K562 (cell line): ENCODE data around the gene CSTB. TPM values are rescaled to one million over a fixed set of nuclear protein-coding genes. Genes with fewer than 3 reads are reported as not detected.
A peak's percentile ranks its signal among the peaks of the same experiment; 100 is the strongest.

Experiments used
- ATAC-seq: fragments of 200-7000 bp; cut with Tn5 transposase; 3 replicates; pipeline ENCODE4 v1.9.1; 2020; ENCODE audit warnings: moderate library complexity
- BruUV-seq: library from RNA; stranded (reverse); fragments of 400-500 nt; replicated peaks from 2 replicates; lab custom pipeline; 2021; lab: Mats Ljungman, UMichigan
- CTCF ChIA-PET: fragments of 300-600 bp; formaldehyde crosslinking; extraction: SDS; loops from one replicate; lab custom pipeline; 2021; ENCODE audit warnings: low intra/inter-chr PET ratio; lab: Yijun Ruan, JAX
- POLR2A ChIA-PET: fragments of 300-600, 350-650 bp; sonication (Branson Sonifier 250); formaldehyde crosslinking; extraction: SDS; loops from one replicate; lab custom pipeline; 2021; ENCODE audit warnings: antibody characterized with exemption, inconsistent platforms; lab: Yijun Ruan, JAX
- DNase-seq, 4 experiments: peaks; one replicate each; pipeline versions ENCODE4 v3.0.0 to v3.0.0-alpha.2; 2011 to 2018; ENCODE audit warnings: low spot score in 3 of 4, mixed read lengths in 3 of 4; ENCODE audit errors: extremely low read depth in 1 of 4
- FAIRE-seq: peaks from 2 replicates; lab custom pipeline; 2011; peaks lifted over from hg19 to GRCh38; lab: Jason Lieb, UNC
- H2AFZ ChIP-seq: 2 replicates; pipeline ENCODE4 v1.6.0; 2011; ENCODE audit warnings: low read depth, low read length, control low read depth, inconsistent platforms
- H3K27ac ChIP-seq: fragments of 200-600 bp; 3 replicates; pipeline ENCODE4 v1.8.0; 2011; ENCODE audit warnings: low read depth, mild to moderate bottlenecking, control low read depth, inconsistent platforms, low read length, moderate library complexity, mixed read lengths; ENCODE audit errors: extremely low read depth
- H3K27me3 ChIP-seq, 2 experiments: fragments of 300-600 bp in 1 of 2; 2 replicates in 1 of 2; 3 replicates in 1 of 2; pipeline versions ENCODE4 v1.6.0 to v1.8.0; 2011; ENCODE audit warnings: inconsistent platforms in 2 of 2, low read length in 2 of 2, mild to moderate bottlenecking in 1 of 2, mixed read lengths in 1 of 2, moderate library complexity in 1 of 2; ENCODE audit not compliant: control insufficient read depth in 2 of 2, insufficient read depth in 2 of 2
- H3K36me3 ChIP-seq: fragments of 300-600 bp; 3 replicates; pipeline ENCODE4 v1.8.0; 2011; ENCODE audit warnings: mild to moderate bottlenecking, low read length, inconsistent platforms; ENCODE audit not compliant: control insufficient read depth, insufficient read depth
- H3K4me1 ChIP-seq, 2 experiments: fragments of 200-600 bp in 1 of 2; replicated peaks in 1 of 2; 2 replicates in 1 of 2; 3 replicates in 1 of 2; pipeline versions ENCODE4 v1.5.1 to v1.8.0; 2011; ENCODE audit warnings: inconsistent platforms in 2 of 2, low read length in 2 of 2, mild to moderate bottlenecking in 1 of 2, mixed read lengths in 1 of 2, moderate library complexity in 1 of 2; ENCODE audit not compliant: control insufficient read depth in 2 of 2, insufficient read depth in 2 of 2
- H3K4me2 ChIP-seq: 2 replicates; pipeline ENCODE4 v1.6.1; 2011; ENCODE audit warnings: low read length, control low read depth, inconsistent platforms, mixed read lengths; ENCODE audit not compliant: insufficient read depth
- H3K4me3 ChIP-seq: fragments of 200-600 bp; sonication (generic), shearing (Covaris generic); 2 replicates; pipeline ENCODE4 v1.5.1; 2016; ENCODE audit warnings: control low read depth, inconsistent platforms
- H3K79me2 ChIP-seq: fragments of 200-600 bp; 3 replicates; pipeline ENCODE4 v1.8.0; 2011; ENCODE audit warnings: low read length, inconsistent platforms; ENCODE audit not compliant: control insufficient read depth, insufficient read depth
- H3K9ac ChIP-seq, 2 experiments: 2 replicates each; pipeline versions ENCODE4 v1.6.0 to v1.6.1; 2011; ENCODE audit warnings: low read depth in 2 of 2, low read length in 2 of 2, control low read depth in 1 of 2, inconsistent platforms in 1 of 2, mild to moderate bottlenecking in 1 of 2, mixed read lengths in 1 of 2; ENCODE audit not compliant: insufficient read depth in 1 of 2
- H3K9me1 ChIP-seq: one replicate; pipeline ENCODE4 v1.6.0; 2011; ENCODE audit warnings: inconsistent platforms, mild to moderate bottlenecking, low read length, moderate library complexity; ENCODE audit not compliant: control insufficient read depth, insufficient read depth
- H3K9me3 ChIP-seq: replicated peaks from 2 replicates; pipeline ENCODE4 v1.5.1; 2011; ENCODE audit warnings: low read depth, low read length, inconsistent platforms; ENCODE audit not compliant: control insufficient read depth, insufficient read depth
- H4K20me1 ChIP-seq: replicated peaks from 2 replicates; pipeline ENCODE4 v1.6.1; 2011; ENCODE audit warnings: low read length, inconsistent platforms, mixed read lengths; ENCODE audit not compliant: control insufficient read depth, insufficient read depth
- MED1 ChIP-seq: sonication (generic); formaldehyde crosslinking; IDR thresholded peaks from 2 replicates; pipeline ENCODE4 v1.8.1; 2023; ENCODE audit warnings: missing genetic modification reagents, borderline replicate concordance
- SUPT5H ChIP-seq: fragments of 450-650 bp; IDR thresholded peaks from 2 replicates; pipeline ENCODE4 v1.6.1; 2016
- TFAP4 ChIP-seq: sonication (generic); formaldehyde crosslinking; IDR thresholded peaks from 2 replicates; pipeline ENCODE4 v1.8.0; 2022; ENCODE audit warnings: missing genetic modification reagents, mild to moderate bottlenecking, moderate library complexity, borderline replicate concordance
- ZC3H4 ChIP-seq: sonication (generic); formaldehyde crosslinking; IDR thresholded peaks from 2 replicates; pipeline ENCODE4 v1.9.0; 2021; ENCODE audit warnings: missing genetic modification reagents, borderline replicate concordance
- WGBS: fragments of 100-300 bp; shearing (Covaris generic); methylation state at CpG from one replicate; pipeline ENCODE4 v1.1.6; 2016; ENCODE audit warnings: low coverage, mixed read lengths; ENCODE audit not compliant: insufficient coverage; ENCODE audit errors: missing lambda C conversion rate; 5-methylcytosine and 5-hydroxymethylcytosine counted together
- in situ Hi-C: fragments of 300-500 bp; cut with MboI; formaldehyde crosslinking; loops from 4 replicates; pipeline ENCODE4 v1.15.0; 2018; ENCODE audit warnings: inconsistent platforms, mixed read lengths
- intact Hi-C: fragments of 100-400 bp; cut with micrococcal nuclease; formaldehyde crosslinking; loops from 2 replicates; pipeline ENCODE4 v1.14.2; 2022
- polyA plus RNA-seq, 8 experiments: library from polyadenylated mRNA; depleted of rRNA in 4 of 8; stranded (reverse) in 5 of 8; unstranded in 3 of 8; fragments of >200 nt; fragmentation: Nextera tagmentation in 2 of 8; fragmentation: Illumina TruSeq in 1 of 8; extraction: Ambion mirVana in 2 of 8; extraction: Trizol in 1 of 8; gene quantifications; 2 replicates each; pipeline versions ENCODE4 v1.2.1 to v1.2.3, GENCODE V29; 2011 to 2014; ENCODE audit warnings: inconsistent platforms in 1 of 8, missing spikeins in 1 of 8
- total RNA-seq, 7 experiments: library from RNA; depleted of rRNA in 6 of 7; stranded (reverse); fragments of >200 nt in 6 of 7; fragmentation: Illumina TruSeq in 2 of 7; extraction: Trizol in 2 of 7; gene quantifications; 2 replicates each; pipeline versions ENCODE4 v1.2.1 to v1.2.3, GENCODE V29; 2011 to 2021; ENCODE audit warnings: low replicate concordance in 1 of 7
- TF ChIP-seq, protein P1 (sequence below): IDR thresholded peaks from 3 replicates; pipeline ENCODE4 v1.6.1; 2011; ENCODE audit warnings: borderline replicate concordance, mild to moderate bottlenecking; ENCODE audit not compliant: insufficient read length, insufficient read depth

The CSTB gene
- total and polyA plus RNA-seq, 9 of the 15 experiments (the other 6 are each of a cell fraction or from before 2014, with no cell fraction given), result 12.4 to 65.0 (median 31.7) TPM

DNA sequence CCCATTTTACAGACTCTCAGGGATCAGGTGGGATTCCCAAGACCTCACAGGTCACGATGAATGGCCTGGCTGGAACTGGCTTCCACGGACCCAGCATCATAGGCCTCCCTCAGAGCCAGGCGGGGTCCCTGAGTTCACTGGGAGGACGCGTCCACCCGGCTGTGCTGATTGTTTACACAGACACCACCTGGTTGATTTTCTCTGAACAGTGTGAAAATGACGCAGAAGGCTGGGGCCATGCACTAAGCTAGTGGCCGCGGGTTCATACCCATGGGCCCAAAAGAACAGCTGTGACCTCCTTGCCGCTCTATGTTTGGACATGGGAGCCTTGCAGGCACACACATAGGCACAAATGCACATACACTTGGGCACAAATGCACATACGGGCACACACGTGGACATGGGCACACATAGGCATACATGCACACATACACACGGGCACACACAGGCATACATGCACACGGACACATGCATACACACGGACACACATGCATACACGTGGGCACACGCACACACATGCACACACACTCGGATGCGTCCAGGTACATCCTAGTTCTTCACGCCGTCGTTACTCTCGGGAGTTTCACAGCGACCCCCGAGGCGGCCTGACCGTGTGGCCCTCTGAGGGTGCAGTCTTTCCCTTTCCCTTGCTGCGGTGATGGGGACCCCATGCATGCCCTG, 23.2 kb downstream of the CSTB start:
- TF ChIP-seq, protein P1, sequence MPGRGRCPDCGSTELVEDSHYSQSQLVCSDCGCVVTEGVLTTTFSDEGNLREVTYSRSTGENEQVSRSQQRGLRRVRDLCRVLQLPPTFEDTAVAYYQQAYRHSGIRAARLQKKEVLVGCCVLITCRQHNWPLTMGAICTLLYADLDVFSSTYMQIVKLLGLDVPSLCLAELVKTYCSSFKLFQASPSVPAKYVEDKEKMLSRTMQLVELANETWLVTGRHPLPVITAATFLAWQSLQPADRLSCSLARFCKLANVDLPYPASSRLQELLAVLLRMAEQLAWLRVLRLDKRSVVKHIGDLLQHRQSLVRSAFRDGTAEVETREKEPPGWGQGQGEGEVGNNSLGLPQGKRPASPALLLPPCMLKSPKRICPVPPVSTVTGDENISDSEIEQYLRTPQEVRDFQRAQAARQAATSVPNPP, result no peak
- TF ChIP-seq MED1 (CRISPR knock-in tag) (0 out of 2 replicates have a peak, but pooled peaks have one; percentile 39), SUPT5H (0 out of 2 replicates have a peak, but pooled peaks have one; percentile 25), ZC3H4 (0 out of 2 replicates have a peak, but pooled peaks have one; percentile 36), TFAP4 (0 out of 2 replicates have a peak, but pooled peaks have one; percentile 11)
- H3K9ac ChIP-seq, result peak overlapping the region in 1 of 2 experiments; percentile 55; a peak in 1 of 4 replicates
- WGBS, result 93% methylated on average over 28 of the region's 28 CpGs
- peaks cover 0 to 47% of the 10 kb centered on the region in 2 experiments; a peak in 1 of 5 replicates for H3K4me1 ChIP-seq
- H3K79me2 ChIP-seq, result no peaks in the 10 kb centered on the region
- POLR2A ChIA-PET, result no interaction called here
- DNase-seq, result no peak
- no peaks in the 10 kb centered on the region; the same call in 1 of the 2 replicates for H4K20me1 ChIP-seq
- FAIRE-seq, result no peak
- H3K27ac ChIP-seq, result no peak overlapping the region
- no TSS peak for BruUV-seq
- no peak overlapping the region for H2AFZ ChIP-seq
- no peaks in the 10 kb centered on the region for H3K27me3 ChIP-seq
- no peak overlapping the region for H3K4me2 ChIP-seq
- H3K9me1 ChIP-seq, result no peaks in the 10 kb centered on the region
- H3K36me3 ChIP-seq, result peaks cover 95% of the 10 kb centered on the region; the same call in 2 of the 3 replicates
- intact Hi-C loops (no loop called here), in situ Hi-C loops (no loop called here)
- H3K4me3 ChIP-seq, result no peak overlapping the region
- no peaks in the 10 kb centered on the region for H3K9me3 ChIP-seq
- no peak for ATAC-seq
- CTCF ChIA-PET, result no interaction called here
